ENCODE results near the gene CDCA5.

The CDCA5 gene

DNA sequence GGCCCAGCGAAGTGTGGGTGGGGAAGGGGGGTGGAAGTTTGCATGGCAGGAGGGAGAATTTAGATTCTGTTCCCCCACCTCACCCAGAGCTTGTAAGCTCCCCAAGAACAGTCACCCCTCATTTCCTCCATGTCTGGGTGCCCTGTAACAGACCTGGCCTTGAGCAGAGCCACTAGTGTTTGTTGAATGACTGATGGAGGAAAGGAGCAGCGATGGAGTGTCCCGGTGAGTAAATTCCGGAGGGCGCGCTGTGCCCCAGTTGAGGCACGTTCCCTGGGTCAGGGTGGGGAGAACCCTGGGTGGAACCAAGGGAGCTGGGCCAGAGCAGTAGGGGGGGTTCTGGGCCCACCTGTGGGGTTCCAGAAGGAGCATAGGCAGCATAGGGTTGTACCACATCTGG is 26.3 kb downstream of the CDCA5 start:
- intact Hi-C loops (cut with DNase I), result no loop called here

DNA sequence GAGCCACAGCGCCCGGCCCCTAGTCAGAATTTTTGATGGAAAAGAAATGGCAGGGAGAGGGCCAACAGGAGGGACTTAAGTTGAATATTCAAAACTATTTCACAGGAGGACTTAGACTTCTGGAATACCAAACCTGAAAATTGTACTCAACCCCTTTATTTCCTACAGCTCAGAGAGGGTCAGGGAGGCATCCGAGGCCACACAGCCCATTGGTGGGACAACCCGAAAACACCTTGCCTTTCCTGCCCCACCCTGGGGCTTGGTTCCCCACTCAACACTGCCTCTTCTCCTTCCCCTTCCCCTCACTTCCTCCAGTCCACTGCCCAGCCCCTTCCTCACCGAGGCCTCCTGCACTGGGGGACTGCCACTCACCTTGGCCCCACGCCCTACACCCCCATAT is 26.8 kb downstream of the CDCA5 start:
- DNase-seq, result no peak
- intact Hi-C loops (cut with DNase I), result no loop called here

More for the DNA sequence above, 26.3 kb downstream of the CDCA5 start:
- no peak for DNase-seq

DNA sequence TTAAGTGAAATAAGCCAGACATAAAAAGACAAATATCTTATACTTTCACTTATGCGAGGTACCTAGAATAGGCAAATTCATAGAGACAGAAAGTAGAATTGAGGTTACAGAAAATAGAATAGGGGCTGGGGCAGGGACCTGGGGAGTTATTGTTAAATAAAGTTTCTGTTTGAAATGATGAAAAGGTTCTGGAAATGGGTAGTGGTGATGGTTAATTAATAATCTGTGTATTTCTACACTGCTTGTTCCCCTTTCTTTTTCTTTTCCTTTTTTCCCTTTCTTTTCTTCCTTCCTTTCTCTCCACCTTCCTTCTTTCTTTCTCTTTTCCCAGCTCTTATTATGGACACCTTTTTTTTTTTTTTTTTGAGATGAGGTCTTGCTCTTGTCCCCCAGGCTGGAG is 28.3 kb downstream of the CDCA5 start:
- intact Hi-C loops (cut with DNase I), result no loop called here
- DNase-seq, result no peak

DNA sequence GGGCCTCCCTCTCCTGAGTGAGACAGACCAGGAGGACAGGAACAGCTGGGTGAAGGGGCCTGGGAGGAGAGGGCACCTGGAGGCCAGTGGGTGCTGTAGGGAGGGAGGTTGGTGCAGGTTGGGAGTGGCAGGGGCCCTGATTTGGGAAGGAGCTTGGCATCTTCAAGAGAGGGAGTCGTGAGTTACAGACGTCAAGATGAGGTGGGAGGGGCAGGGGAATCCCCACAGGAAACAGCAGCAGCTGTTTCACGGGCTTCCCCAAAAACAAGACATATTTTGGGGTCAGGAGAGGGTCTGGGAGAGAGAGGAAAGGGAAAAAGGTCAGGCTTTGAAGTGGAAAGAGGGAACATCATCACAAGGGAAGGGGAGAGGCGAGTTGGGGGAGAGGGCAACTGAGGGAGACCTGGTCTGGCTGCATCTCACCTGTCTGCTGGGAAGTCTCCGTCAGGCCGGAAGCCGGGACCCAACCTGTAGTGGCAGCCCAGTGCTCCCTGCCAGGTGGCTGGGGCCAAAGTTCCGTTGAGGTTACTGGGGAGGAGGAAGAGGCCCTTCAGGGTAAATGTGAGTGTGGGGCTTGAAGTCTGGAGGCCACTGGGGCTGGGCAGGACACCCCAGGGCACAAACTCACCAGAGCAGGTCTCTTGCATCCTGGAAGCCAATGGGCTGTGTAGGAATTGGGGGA is 29.9 kb downstream of the CDCA5 start:
- no peak for DNase-seq
- intact Hi-C loops (cut with DNase I), result no loop called here

DNA sequence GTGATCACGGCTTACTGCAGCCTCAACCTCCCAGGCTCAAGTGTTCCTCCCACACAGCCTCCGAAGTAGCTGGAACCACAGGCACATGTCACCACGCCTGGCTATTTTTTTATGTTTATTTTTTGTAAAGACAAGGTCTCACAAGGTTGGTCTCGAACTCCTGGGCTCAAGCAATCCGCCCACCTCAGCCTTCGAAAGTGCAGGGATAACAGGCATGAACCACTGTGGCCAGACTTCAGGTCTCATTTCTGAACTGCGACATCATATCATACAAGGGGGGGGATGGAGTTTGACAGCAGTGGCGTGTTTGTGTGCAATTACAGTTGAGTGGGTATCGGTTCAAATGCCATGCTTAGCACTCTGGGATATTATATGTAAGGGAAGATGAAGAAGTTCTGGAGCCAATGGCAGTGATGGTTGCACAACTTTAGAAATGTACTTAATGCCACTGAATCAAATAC is 32.4 kb downstream of the CDCA5 start:
- intact Hi-C loops (cut with DNase I), result no loop called here
- DNase-seq, result no peak

DNA sequence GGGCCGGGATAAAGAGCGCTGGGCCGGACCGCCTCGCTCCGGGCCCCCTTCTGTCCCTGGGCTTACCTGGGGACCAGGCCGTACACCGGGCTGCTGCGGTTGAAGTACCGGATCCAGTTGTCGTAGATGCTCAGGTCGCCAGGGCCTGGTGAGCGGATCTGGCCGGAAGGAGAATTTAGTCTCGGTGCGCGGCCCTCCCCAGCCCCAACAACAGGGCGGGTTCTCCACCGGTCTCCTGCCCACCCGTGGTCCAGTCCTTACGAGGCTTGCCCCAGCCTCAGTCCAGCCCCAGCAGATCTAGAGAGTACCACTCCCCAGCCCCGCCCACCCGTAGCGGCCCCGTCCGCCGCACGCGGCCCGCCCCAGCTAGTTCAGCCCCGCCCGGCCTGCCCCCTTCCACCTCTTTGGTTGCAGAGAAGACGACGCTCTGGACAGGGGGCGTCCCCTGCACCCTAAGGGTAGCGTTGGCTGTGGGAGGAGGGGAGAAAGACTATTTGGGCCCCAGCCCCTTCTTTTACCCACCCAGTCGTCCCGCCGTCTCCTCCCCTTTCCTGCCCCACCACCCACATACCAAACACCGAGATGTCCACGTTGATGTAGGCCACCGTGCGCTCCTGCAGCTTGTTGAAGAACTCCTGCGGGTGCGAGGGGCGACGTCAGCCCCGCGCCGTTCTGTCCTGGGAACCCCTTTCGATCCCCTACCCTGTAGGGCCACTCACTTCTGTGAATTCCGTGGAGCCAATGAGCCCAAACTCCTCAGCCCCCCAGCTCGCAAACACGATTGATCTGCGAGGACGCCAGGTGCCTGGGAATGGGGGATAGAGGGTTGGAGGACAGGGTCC is 36.0 kb downstream of the CDCA5 start:
- no peak for DNase-seq
- intact Hi-C loops (cut with DNase I), result no loop called here

DNA sequence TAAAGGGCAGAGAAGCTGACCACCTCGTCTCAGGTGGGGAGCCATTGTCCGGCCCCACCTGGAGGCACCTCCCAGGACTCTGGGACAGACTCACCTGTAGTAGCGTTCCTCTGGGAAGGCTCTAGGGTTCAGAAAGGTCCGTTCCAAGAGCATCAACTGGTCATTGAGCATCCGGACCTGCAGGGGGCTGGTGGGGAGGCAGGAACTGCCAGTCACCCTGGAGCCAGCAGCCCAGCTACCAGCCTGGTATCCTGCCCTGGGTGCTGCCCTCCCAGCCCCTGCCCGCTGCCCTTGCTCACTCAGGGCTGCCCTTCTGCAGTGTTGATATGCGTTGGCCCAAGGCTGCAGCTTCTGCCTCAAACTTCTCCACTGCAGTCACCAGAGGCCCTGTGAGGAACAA is 38.1 kb downstream of the CDCA5 start:
- no peak for DNase-seq
- intact Hi-C loops (cut with DNase I), result no loop called here

DNA sequence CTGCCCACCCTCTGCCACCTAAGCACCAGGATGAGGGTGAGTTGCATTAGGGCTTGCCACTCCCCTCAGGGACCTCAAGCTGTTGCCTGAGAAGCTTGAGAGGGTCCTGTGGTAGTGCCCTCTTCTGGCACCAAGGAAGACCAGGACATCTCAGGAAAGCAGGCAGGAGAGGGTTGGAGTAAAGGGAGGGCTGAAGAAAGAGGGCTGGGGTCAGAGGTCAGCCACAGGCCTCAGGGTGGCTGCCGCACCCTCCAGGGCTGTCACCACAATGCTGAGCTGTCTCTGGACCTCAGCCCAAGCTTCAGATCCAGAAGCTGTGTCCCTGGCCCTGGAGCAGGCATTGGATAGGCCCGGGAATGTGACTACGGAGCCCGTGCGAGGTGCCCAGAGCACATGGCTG is 38.8 kb downstream of the CDCA5 start:
- intact Hi-C loops (cut with DNase I), result no loop called here
- DNase-seq, result no peak

DNA sequence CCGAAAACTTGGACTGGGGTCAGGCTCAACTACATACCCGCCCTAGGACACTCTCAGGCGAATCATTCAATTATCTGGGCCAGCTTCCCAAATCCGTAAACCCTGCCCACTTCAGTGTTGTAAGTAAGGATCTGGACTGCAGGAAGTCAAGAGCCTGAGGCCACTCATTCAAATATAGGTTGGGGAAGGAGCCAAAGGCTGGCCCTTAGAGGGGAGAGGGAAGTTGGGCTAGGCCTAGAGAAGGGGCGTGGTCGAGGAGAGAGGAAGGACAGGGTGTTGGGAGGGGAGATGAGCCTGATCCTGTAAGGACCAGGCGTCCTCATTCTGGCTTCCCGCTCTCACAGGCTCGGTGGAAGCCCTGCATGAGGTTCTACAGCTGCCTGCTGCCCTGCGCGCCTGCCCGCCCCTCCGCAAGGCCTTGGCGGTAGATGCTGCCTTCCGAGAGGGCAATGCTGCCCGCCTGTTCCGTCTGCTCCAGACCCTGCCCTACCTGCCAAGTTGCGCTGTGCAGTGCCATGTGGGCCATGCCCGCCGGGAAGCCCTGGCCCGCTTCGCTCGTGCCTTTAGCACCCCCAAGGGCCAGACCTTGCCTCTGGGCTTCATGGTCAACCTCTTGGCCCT is 39.8 kb downstream of the CDCA5 start:
- peak in 1 of 10 donors; percentile 14 for DNase-seq
- intact Hi-C loops (cut with DNase I), result no loop called here

DNA sequence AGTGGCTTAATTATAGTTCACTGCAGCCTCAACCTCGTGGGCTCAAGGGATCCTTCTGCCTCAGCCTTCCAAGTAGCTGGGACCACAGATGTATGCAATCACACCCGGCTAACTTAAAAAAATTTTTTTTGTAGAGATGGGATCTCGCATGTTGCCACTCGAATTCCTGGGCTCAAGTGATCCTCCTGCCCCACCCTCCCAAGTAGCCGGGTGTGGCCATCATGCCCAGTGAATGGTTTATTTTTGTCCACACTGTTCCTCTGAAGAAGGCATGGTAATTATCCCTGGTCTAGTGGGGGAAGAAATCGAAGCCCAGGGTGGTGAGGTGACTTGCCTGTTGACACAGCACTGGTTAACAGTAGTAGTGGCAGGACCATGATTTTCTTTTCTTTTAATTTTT is 40.9 kb downstream of the CDCA5 start:
- no peak for DNase-seq
- intact Hi-C loops (cut with DNase I), result no loop called here

DNA sequence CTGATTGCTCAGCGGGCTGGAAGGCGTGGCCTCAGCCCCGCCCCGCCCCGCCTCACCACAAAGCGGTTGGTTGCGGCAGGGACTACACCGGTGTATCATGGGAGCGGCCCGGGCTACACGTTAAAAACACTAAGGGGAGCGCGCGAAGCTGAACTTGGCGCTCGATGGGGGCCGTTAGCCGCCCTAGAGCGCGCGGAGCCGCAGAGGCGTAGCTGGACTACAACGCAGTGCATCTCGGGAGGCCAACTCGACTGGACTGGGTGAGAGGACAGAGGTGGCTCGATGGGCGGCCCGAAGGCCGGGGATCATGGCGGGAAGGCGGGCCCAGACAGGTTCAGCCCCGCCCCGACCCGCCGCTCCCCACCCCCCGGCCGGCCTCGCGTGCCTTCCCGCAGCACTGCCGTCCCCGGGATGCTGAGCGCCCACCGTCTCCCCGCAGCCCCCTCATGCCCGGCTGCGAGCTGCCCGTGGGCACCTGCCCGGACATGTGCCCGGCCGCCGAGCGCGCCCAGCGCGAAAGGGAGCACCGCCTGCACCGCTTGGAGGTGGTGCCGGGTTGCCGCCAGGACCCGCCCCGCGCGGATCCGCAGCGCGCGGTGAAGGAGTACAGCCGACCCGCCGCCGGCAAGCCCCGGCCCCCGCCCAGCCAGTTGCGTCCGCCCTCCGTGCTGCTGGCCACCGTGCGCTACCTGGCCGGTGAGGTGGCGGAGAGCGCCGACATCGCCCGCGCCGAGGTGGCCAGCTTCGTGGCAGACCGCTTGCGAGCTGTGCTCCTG is 42.8 kb downstream of the CDCA5 start, which contains the start of gene SAC3D1:
TSS of gene SAC3D1 (plus strand) at position 364 of the 776 bp plus-strand sequence. CDS start at position 447, 83 bp downstream.
- intact Hi-C loops (cut with DNase I), result loop anchor here (1.0 to 2.0 kb wide), 3 partner anchors 11 to 43 kb away; partner anchors contain the start of genes ARL2, CDCA5 and ZFPL1
- peak; percentile 81 to 98 (median 90) for DNase-seq

DNA sequence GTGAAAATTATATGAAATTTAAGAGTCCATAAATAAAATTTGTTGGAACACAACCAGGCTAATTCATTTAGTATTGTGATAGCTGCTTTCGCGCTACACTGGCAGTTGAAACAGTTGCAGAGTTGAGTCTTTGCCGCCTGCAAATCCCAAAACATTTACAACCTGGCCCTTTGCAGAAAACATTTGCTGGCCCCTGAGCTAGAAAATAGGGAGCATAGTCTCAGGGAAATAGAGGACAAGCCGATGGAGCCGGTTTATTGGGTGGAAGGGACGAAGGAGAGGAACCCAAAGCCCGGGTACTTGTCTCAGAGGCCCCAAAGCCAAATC is 43.4 kb downstream of the CDCA5 start:
- DNase-seq, result no peak
- intact Hi-C loops (cut with DNase I), result loop anchor here (1.0 to 2.0 kb wide), 2 partner anchors 10 to 26 kb away; partner anchors contain the start of gene ARL2

DNA sequence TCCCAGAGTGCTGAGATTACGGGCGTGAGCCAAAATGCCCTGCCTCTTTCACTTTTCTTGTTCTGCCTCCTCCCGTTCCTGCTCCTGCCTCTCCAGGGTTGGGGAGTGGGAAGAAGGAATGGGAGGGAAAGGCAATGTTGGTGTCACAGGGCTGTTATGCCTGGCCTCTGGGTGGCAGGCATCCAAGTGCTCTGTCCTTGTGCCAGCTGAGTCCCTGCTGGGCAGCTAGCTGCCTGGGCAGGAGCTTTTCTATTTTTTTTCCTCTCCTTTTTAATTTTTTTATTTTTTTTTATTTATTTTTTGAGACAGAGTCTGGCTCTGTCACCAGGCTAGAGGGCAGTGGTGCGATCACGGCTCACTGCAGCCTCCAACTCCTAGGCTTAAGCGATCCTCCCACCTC is 46.9 kb downstream of the CDCA5 start:
- intact Hi-C loops (cut with DNase I), result no loop called here
- DNase-seq, result peak in 9 of 10 donors; percentile 41 to 93 (median 66)

DNA sequence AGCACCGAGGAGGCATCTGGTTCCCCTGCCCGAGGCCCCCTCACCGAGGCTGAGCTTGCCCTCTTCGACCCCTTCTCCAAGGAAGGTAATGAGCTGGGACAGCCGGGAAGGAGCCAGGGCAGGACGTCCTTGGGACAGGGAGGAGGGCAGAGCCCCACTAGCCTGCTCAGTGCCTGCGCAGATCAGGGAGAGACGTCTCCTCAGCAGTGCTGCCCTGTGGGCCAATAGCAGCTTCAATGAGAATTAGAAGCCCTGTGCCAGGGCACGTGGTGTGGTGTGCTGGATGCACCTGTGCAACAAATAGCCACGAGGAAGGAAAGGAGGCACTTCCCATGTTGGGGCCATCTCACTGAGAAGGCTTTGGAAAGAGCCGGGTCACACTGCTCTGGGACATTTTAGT is 48.3 kb downstream of the CDCA5 start:
- intact Hi-C loops (cut with DNase I), result no loop called here
- DNase-seq, result no peak

DNA sequence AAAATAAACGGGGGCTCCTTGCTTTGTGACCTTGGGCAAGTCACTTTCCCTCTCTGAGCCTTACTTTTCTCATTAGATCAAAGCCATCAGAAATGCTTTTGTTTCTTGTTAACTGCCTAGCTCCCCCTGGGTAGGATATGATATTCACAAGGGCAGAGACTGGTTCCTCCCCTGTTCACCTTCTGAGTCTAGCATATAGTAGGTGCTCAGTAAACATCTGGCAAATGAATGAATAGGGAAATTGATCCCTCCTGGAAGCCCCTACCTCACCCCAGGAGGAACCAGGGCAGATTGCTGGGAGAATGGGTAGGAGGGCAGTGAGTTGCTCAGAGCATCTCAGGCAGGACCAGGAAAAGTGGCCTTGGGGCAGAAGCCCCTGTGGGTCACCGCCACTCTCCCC is 49.4 kb downstream of the CDCA5 start:
- DNase-seq, result no peak
- intact Hi-C loops (cut with DNase I), result no loop called here

DNA sequence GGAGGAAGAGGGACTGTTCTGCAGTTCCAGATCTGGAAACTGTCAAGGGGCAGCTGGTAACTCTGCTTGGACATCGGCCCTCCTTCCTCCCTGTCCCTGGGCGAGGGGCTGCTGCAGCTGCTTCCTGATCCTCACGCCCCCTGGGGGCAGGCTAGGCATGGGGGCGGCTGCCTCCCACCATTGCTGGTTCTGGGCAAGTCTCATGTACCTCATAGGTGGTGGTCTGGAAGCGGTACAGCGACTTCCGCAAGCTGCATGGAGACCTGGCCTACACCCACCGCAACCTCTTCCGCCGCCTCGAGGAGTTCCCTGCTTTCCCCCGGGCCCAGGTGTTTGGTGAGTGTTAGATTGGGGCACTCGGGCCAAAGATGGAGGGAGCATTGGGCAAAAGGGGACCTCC is 51.6 kb downstream of the CDCA5 start:
- peak in 1 of 10 donors; percentile 55 for DNase-seq
- intact Hi-C loops (cut with DNase I), result no loop called here
